ENCODE results near the gene ASB11.
"Not testable (repeated sequence)": the region's sequence is repeated elsewhere in the genome, so short reads cannot be mapped to it uniquely, and the experiment has no call there.

The ASB11 gene

DNA sequence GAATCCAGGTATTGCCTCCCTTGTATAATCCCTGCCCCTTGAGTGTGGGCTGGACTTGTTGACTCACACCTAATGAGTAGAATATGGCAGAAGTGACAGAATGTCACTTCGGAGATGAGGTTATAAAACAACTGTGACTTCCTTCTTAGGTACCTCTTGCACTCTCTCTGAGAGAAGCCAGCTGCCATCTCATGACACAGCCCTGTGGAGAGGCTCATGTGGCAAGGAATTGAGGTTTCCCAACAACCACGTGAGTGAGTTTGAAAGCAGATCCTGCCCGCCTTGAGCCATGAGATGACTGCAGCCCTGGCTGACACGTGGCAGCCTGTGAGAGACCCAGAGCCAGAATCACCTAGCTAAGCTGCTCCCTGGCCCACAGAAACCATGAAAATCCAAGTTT is 13.5 kb downstream of the ASB11 start:
- DNase-seq = no peak

DNA sequence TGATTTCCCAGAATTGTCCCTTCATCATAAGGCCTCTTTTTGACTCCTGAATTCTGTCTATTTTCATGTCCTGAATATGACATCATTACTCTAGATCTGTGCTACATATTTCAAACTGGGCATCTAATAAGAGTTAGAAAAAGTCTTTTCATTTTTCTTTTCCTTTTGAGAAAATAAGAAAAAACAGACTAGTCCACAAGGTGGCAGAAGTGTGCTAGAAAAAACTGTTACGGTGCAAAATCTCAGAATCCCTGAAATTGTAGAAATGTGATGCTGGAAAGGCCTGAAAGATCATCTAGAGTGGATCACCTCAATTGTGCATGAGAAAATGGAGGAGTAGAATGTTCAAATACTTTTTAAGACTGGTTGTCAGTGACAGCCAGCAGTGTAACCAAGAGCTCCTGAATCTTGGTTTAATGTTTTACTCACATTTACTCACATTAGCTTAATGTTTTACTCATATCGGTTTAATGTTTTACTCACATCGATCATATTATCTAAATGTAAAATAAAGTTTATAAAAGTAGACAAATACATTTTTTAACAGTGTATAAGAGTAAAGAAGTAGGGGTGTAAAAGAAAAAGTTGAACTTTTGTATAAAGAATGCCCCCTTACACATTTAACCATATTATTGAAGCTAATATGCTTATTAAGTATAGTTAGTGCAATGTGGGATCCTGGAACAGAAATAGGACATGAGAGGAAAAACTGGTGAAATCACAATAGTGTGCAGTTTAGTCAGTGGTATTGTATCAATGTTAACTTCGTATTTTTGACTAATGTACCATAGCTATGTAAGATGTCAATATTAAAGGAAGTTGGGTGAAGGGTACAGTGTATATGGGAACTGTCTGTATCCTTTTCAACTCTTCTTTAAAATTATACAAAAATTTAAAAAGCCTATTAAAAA is 15.2 kb downstream of the ASB11 start:
- DNase-seq = peak in 1 of 2 experiments; percentile 25

DNA sequence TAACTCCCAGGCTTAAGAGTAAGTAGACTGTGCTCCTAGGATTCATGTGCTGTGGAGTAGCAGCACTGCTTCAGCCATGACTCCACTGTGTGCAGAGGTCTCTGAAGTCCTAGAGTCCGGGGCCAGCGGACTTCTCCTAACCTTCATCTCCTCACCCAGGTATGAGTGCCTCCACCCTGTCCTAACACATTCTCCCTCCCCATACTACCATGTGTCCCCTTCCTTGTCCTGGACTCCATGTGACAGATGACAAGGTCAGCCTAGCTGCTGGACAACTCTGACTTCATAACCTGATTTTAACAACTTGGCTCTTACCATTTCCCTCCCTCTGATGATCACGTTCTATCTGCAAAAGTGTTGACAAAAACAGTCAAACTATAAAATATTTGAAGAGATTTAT is 16.7 kb downstream of the ASB11 start:
- no peak for DNase-seq

DNA sequence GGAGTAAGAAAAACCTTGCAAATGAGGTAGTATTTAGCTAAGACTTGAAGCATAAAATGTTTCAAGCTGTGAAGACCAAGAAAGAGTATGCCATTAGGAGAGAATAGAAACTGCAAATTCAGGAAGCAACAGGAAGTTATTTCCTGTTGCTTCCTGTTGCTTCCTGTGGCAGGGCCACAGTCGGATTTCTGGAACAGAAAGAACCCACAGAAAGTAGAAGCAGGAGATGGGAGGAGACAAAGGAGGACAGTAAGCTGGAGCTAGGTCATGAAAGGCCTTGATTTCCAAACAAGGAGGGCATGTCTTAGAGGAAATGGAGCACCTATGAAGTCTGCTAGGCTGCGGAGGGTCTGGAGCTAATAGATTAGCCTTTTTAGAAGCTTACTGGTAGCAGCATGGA is 17.2 kb downstream of the ASB11 start:
- no peak for DNase-seq

DNA sequence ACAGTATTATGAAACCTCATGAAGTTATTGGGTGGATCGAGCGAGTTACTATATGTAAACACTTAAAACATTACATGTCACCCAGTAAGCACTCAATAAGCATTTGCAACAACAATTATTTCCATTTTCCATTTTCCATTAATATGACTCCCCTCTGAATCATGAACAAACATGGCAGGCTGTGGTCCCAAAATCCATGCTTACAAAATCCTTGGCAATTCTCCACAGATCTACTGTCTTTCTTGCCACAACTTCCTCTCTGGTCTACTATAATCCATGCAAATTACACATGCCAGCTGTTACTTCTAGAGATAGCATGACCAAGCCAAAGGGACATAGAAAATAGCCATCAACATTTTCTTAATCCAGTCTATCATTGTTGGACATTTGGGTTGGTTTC is 22.0 kb downstream of the ASB11 start:
- DNase-seq = no peak

DNA sequence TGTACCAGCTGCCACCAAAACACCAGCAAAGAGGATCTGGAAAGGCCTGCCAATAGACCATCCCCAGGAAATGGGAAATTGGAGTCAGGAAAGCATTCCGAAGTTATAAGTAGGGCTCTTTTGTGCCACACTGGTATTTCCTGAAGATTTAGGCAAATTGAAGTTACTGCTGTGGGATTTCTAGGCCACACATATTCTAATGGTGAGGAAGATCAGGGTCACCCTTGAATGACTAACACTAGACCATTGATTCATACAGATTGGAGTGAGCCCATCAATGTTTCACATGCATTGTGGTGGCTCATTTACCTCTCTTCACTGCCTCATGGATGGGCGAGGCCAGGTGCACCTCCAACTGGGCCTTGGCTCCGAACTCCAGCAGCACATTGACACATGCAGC is 22.6 kb downstream of the ASB11 start:
- DNase-seq = no peak

DNA sequence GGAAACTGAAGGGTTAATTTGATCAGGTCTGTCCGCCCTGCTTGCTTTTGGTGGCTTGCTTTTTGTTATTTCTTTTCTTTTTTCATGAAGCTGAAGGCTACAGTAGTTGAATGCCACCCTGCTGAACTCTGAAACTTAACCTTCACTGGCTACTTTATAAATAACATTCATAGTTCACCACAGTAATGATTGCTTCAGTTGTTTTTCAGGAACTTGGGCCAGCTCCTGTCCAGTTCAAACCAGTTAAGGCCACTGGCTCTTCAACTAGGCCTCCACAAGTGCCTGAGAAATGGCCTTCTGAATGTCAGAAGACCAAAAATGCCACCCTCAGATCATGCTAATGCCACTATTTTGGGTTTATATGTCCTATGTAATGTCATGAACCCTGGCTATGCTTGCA is 37.8 kb downstream of the ASB11 start:
- no peak for DNase-seq

DNA sequence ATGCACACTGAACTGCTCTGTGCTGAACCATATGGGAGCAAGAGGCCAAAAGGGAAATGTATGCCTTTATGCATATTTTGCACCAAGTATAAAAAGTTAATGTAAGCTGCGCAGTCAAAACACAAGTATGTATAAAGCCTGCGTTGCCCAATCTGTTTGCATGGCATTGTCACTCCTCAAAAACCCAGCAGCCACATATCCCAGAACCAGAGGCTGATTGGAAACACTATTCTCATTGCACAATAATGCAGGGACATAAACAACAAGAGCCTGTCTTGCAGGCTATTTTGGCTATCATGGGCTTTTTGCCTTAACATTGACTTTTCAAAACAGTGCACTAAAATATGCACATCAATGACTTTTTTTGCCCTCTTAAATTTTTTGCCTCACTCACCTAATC is 40.5 kb downstream of the ASB11 start:
- no peak for DNase-seq

DNA sequence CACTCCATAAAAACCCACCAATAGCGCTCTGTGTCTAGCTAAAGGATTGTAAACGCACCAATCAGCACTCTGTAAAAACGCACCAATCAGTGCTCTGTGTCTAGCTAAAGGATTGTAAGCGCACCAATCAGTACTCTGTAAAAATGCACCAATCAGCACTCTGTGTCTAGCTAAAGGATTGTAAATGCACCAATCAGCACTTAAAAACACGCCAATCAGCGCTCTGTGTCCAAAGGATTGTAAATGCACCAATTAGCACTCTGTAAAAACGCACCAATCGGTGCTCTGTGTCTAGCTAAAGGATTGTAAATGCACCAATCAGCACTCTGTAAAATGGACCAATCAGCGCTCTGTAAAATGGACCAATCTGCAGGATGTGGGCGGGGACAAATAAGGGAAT is 42.2 kb downstream of the ASB11 start:
- not testable (repeated sequence) for DNase-seq

DNA sequence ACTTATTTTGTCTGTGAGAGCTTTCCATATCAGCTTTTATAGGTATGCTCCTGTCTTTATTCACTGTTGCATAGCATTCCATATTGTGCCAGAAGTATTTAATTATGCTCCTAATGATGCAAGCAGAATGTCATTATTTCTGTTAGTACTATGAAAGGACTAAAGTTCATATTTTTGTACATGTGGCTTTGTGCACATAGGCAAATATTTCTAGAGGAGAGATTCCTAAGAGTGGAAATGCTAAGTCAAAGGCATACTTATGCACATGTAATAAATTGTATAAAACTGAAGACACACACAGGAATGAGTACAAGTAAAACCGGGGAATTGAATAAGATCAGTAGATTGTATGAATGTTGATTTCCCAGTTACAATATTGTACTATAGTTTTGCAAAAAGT is 43.7 kb downstream of the ASB11 start:
- peak; percentile 54 to 58 for DNase-seq

DNA sequence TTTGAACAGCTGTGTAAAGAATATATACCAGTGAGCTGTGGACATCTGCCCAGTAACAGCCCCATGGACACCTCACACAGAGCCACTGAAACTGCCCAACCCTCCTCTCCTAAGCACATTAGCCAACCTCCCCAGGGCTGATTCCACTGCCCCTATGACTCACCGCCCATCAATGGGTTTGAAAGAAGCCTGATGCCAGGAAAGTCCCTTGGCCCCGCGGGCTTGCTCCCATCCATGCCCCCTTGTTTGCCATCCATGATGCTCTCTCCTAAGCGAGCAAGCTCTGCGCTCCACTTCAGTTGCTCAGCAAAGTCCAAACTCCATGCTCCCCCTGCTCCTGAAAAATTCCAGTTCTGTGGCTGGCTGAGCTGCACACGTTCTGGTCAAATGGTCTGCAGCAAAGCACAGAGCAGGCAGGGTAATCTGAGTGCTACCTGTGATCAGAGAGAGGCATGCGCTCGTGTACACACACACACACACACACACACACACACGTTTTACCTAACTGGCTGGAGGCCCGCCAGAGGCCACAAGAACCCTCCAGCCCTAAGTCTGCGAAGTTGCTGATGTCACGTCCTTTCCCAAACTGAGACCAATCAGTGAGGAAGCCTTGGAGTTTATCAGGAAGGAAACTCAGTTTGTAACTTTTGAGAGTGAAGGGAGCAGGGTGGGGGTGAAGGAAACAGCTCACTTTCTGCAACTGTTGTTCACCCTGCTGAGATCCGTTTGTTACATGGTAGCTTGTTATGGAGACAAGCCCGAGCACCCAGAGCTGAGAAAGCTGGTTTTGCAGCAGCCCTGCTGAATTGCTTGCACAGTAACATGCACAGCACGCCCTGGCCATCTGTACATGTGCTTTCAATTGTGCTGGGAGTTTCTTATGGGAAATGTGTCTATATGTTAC is 45.6 kb downstream of the ASB11 start, which contains the start of gene ASB9:
ASB9 (minus strand) TSS at position 466 of the 904 bp plus-strand sequence; CDS start at position 257, 209 bp downstream.
- DNase-seq = peak in 1 of 2 experiments; percentile 49

DNA sequence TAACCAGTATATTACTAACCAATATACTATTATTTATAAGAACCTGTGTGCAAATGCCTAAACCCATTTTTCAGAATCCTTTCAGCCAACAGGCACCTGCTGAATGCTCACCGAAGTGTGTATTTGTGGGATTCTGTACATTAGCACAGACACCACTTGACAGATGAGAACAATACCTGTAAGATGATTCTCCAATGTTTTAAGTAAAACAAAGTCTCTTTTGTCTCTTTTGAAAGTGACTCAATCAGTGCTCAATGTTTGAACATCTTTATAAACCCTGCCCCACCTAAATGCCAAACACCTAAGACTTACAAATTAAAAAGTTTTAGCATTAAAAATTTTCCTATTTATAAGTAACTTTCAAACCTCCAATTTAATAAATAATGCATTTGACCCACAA is 46.3 kb downstream of the ASB11 start:
- DNase-seq = no peak

DNA sequence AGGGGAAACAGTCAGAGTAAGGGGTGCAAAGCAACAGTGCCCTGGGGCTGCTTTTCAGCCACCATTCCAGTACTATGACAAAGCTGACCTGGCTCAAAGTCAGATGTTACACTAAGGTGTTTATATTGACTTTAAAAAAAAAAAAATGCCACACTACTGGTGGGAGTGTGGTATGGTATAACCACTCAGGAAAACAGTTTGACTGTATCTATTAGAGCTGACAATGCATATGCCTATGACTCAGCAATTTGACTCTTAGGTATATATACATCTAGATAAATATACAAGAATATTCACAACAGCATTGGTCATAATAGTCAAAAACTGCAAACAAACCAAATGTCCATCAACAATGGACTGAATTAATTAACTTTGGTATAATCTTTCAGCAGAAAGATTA is 60.6 kb downstream of the ASB11 start:
- no peak for DNase-seq

DNA sequence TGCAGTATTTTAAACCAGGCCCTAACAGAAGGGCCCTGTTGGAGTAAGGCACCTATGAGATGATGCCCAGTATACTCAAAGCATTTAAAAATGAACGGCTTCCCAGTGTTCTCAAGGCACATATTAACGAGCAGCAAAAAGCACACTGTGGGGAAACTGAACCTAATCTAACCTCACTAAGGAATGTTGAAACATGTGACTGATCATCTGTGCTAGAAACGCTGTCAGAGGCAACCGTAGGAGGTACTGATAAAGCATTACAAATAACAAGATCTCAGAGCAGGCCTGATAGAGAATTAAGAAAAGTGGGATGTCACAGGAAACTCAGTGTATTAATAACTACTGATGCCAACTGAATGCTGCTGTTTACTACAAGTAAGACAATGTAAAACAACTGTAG is 69.5 kb downstream of the ASB11 start:
- no peak for DNase-seq

DNA sequence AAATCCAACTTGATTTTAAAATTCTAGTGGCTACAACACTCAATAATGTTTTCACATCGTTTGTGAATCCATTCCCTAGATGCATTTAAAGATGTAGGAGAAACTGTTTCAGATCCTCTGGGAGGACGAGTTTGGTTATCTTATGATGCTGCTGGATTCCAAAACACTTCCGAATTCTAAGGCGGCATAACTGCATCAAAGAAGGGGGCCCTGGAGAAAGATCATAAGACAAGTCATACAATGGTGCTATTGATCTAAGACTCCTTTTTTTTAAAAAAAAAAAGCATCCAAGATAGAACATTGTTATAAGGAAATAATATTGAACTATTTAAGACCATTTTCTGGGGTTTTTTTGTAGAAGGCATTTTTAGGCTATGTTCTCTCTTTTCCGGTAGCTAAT is 71.0 kb downstream of the ASB11 start:
- no peak for DNase-seq

DNA sequence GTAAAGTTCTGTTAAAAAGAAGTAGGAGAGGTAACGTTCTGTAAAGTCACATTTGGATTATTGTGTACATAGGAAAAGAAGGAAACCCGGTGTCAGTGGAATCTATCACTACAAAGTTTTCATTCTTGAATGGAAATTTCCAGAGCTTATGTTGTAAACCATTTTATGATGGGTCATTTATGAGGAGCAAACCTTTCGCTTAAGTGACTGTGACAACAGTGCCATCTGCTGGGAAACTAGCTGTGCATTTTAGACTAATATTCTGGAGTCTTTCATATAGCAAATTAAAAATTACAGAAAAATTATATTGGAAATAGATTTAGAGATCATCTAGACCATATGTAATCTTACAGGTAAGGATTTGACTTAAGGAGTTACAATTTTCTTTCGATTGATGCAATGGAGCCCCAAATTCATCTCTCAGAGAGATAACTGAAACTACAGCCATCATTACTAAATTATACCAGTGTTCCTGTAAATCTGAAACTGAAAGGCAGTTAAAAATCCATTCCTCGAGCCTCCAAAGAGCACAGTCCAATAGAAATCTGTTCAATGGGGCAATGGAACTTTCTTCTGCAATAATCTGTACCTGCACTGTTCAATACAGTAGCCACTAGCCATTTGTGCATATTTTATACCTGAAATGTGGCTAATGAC is 72.4 kb downstream of the ASB11 start:
- peak; percentile 89 to 92 for DNase-seq

DNA sequence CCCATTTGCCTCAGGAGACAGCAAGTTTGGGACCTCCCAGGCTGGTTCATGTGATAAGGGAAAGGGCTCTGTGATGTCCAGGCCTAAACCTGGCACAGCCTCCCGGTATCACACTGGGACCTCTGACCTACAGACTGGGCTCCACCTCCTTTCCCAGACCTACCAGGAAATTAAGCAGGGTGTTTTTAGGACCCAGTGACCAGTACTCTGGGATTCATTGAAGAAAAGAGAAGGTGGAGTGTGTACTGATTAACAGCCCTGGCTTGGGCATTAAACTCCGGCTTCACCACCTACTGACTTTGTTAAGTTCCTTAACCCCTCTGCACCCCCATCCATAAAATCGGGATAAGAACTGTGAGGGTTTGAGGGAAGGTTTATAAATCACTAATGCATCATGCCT is 74.1 kb downstream of the ASB11 start:
- DNase-seq = no peak

DNA sequence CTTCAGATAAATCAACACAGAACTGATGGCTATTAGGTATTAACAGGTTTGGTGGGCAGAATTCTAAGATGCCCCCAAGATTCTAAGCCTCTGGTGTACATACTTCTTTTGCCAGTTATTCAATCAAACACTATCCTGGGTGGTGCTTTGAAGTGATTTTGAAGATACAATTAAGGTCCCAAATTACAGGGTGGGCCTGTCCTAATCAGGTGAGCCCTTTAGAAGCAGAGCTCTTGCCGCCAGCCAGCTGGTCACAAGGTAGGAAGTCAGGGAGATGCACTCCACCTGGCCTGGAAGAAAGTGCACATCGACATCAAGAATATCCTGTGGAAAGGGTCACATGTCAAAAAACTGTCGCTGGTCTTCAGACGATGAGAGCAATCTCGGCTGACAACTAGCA is 75.0 kb downstream of the ASB11 start:
- no peak for DNase-seq

DNA sequence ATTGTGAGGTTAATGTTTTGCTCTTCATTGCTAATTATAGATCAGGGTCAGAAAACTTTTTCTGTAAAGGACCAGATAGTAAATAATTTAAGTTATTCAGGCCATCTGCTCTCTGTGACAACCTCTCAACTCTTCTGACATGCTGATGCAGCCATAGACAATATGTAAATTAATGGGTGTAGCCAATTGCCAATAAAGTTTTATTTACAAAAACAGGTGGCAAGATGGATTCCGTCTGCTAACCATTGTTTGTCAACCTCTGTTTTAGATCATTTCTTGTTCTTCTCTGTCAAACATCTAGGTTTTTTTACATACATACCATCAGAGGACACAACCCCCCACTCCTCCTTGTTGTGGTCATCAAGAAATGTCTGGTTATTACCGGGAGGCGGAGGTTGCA is 79.3 kb downstream of the ASB11 start:
- no peak for DNase-seq

DNA sequence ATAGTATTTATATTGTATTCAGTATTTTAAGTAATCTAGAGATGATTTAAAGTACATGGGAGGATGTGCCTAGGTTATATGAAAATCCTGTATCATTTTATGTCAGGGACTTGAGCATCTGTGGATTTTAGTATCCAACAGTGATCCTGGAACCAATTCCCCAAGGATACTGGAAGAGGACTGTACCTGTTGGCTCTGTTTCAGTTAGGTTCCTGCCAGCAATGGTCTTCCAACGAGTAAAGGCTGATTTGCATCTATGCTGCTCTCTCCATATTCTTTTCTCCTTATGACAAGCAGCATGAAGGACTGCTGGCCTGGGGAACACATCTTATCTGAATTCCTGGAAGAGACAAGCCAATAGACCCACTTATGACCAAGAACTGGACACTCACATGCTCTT is 80.4 kb downstream of the ASB11 start:
- DNase-seq = peak in 1 of 2 experiments; percentile 55

DNA sequence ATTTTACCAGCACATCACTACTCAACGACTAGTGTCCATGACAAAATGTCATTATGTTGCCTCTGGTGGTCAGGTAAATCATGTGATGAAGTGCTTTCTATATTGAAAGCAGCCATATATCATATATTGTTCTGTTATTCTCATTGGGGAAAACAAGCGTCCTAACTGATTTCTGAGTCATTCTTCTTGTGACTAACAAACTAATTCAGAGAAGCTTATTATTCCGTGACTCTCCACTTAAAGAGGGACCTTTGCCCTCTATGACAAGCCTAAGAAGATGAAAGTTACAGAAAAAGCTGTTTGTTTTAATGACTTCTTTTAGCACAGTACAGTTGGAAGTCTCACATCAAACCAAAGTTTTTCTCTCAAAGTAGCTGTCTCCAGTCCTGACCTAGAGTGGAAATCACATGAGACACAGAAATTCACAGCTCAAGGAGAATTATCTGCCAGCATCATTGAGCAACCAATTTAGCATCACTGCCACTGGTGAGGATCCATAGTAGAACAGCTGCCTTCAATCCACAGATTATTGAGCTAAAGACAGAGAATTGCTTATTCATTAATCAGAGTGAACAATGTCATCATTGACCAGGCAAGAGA is 81.9 kb downstream of the ASB11 start:
- DNase-seq = no peak

All from NCI-H526 (cell line).